IMR-90 (cell line): ENCODE results near the gene RAMP3. TPM values are rescaled to one million over a fixed set of nuclear protein-coding genes. Genes with fewer than 3 reads are reported as not detected.
"Not testable (repeated sequence)": the region's sequence is repeated elsewhere in the genome, so short reads cannot be mapped to it uniquely, and the experiment has no call there.

ENCODE experiments used
- ATAC-seq: fragments of 200-7000 bp; cut with Tn5 transposase; 2 replicates; pipeline ENCODE4 v1.9.1; 2020; ENCODE audit warnings: low read depth, mild to moderate bottlenecking, moderate library complexity
- BruUV-seq: library from RNA; stranded (reverse); fragments of 400-500 nt; replicated peaks from 2 replicates; lab custom pipeline; 2021; lab: Mats Ljungman, UMichigan
- CTCF ChIA-PET: fragments of 300-600 bp; formaldehyde crosslinking; extraction: SDS; loops from one replicate; lab custom pipeline; 2021; ENCODE audit warnings: antibody characterized with exemption; lab: Yijun Ruan, JAX
- POLR2A ChIA-PET: fragments of 300-600 bp; sonication (Branson Sonifier 250); formaldehyde crosslinking; loops from one replicate; lab custom pipeline; 2022; ENCODE audit warnings: antibody characterized with exemption; ENCODE audit not compliant: unreplicated experiment; lab: Charles Lee
- DNase-seq: peaks from one replicate; pipeline ENCODE4 v3.0.0; 2013
- H2AFZ ChIP-seq: replicated peaks from 2 replicates; pipeline ENCODE3; 2013; ENCODE audit warnings: low read length, mild to moderate bottlenecking; ENCODE audit not compliant: poor library complexity
- H2AK5ac ChIP-seq: 2 replicates; pipeline ENCODE4 v1.6.1; 2013; ENCODE audit warnings: low read depth, low read length, inconsistent platforms
- H2AK9ac ChIP-seq: replicated peaks from 2 replicates; pipeline ENCODE3; 2013; ENCODE audit warnings: mild to moderate bottlenecking, low read depth, low read length, moderate library complexity; ENCODE audit not compliant: poor library complexity
- H2BK120ac ChIP-seq: 2 replicates; pipeline ENCODE4 v1.6.1; 2013; ENCODE audit warnings: low read depth, low read length, inconsistent platforms
- H2BK15ac ChIP-seq: 3 replicates; pipeline ENCODE4 v1.6.1; 2013; ENCODE audit warnings: low read depth, low read length, inconsistent platforms
- H2BK20ac ChIP-seq: 2 replicates; pipeline ENCODE4 v1.6.1; 2013; ENCODE audit warnings: low read depth, mild to moderate bottlenecking, inconsistent platforms, low read length, moderate library complexity
- H2BK5ac ChIP-seq: 2 replicates; pipeline ENCODE4 v1.6.1; 2013; ENCODE audit warnings: mild to moderate bottlenecking, low read depth, low read length, inconsistent platforms; ENCODE audit not compliant: poor library complexity, severe bottlenecking
- H3K14ac ChIP-seq: replicated peaks from 2 replicates; pipeline ENCODE4 v1.6.1; 2013; ENCODE audit warnings: low read depth, low read length, inconsistent platforms
- H3K18ac ChIP-seq: 2 replicates; pipeline ENCODE4 v1.6.1; 2013; ENCODE audit warnings: low read depth, low read length, control low read depth
- H3K23ac ChIP-seq: 2 replicates; pipeline ENCODE4 v1.6.1; 2013; ENCODE audit warnings: low read depth, low read length, inconsistent platforms
- H3K27ac ChIP-seq: 2 replicates; pipeline ENCODE4 v1.5.1; 2013; ENCODE audit warnings: mild to moderate bottlenecking, control low read depth, low read length; ENCODE audit not compliant: insufficient read depth
- H3K27me3 ChIP-seq: 2 replicates; pipeline ENCODE4 v1.6.1; 2013; ENCODE audit warnings: low read length; ENCODE audit not compliant: control insufficient read depth, insufficient read depth
- H3K36me3 ChIP-seq: 2 replicates; pipeline ENCODE4 v1.6.1; 2013; ENCODE audit warnings: low read length, mixed read lengths; ENCODE audit not compliant: control insufficient read depth, insufficient read depth
- H3K4ac ChIP-seq: 2 replicates; pipeline ENCODE4 v1.6.1; 2013; ENCODE audit warnings: low read depth, low read length, inconsistent platforms
- H3K4me1 ChIP-seq: 2 replicates; pipeline ENCODE4 v1.6.1; 2013; ENCODE audit warnings: low read length, mixed read lengths; ENCODE audit not compliant: control insufficient read depth, insufficient read depth
- H3K4me2 ChIP-seq: 2 replicates; pipeline ENCODE4 v1.6.1; 2013; ENCODE audit warnings: low read depth, mild to moderate bottlenecking, control low read depth, low read length, moderate library complexity
- H3K4me3 ChIP-seq: 2 replicates; pipeline ENCODE4 v1.5.1; 2013; ENCODE audit warnings: low read depth, mild to moderate bottlenecking, control low read depth, low read length, moderate library complexity; ENCODE audit not compliant: insufficient read depth
- H3K56ac ChIP-seq: 2 replicates; pipeline ENCODE4 v1.6.1; 2013; ENCODE audit warnings: low read length, inconsistent platforms; ENCODE audit not compliant: insufficient read depth; ENCODE audit errors: extremely low read depth
- H3K79me1 ChIP-seq, 2 experiments: 2 replicates each; pipeline ENCODE4 v1.6.1; 2013; ENCODE audit warnings: low read length in 2 of 2, inconsistent platforms in 1 of 2, low read depth in 1 of 2
- H3K9ac ChIP-seq: 2 replicates; pipeline ENCODE4 v1.6.1; 2013; ENCODE audit warnings: low read depth, low read length, control low read depth
- H3K9me1 ChIP-seq: 2 replicates; pipeline ENCODE4 v1.6.1; 2013; ENCODE audit warnings: low read length, inconsistent platforms; ENCODE audit not compliant: insufficient read depth
- H3K9me3 ChIP-seq: 2 replicates; pipeline ENCODE4 v1.6.1; 2013; ENCODE audit warnings: low read length; ENCODE audit not compliant: control insufficient read depth, insufficient read depth
- H4K20me1 ChIP-seq: 2 replicates; pipeline ENCODE4 v1.6.1; 2013; ENCODE audit warnings: low read length, inconsistent platforms; ENCODE audit not compliant: insufficient read depth
- H4K5ac ChIP-seq: 2 replicates; pipeline ENCODE4 v1.6.1; 2013; ENCODE audit warnings: mild to moderate bottlenecking, low read depth, low read length, control low read depth
- H4K8ac ChIP-seq, 2 experiments: 2 replicates each; pipeline ENCODE4 v1.6.1; 2013; ENCODE audit warnings: low read depth in 2 of 2, low read length in 2 of 2, control low read depth in 1 of 2, inconsistent platforms in 1 of 2
- H4K91ac ChIP-seq: 2 replicates; pipeline ENCODE4 v1.6.1; 2013; ENCODE audit warnings: low read depth, low read length, inconsistent platforms; ENCODE audit not compliant: insufficient read depth
- WGBS, 2 experiments: methylation state at CpG; one replicate each; pipeline versions ENCODE4 v1.1.5 to v1.1.7; 2013; ENCODE audit warnings: missing lambda C conversion rate in 2 of 2; ENCODE audit not compliant: insufficient read length in 1 of 2; ENCODE audit errors: extremely low coverage in 2 of 2; 5-methylcytosine and 5-hydroxymethylcytosine counted together
- dilution Hi-C: fragments of 300-500 bp; cut with HindIII; formaldehyde crosslinking; loops from one replicate; pipeline ENCODE4 v1.14.3; 2018; ENCODE audit warnings: low sequenced_read_pairs; ENCODE audit not compliant: unreplicated experiment
- in situ Hi-C: fragments of 300-500 bp; cut with MboI; formaldehyde crosslinking; loops from 3 replicates; pipeline ENCODE4 v1.14.3; 2019; ENCODE audit warnings: low sequenced_read_pairs, inconsistent platforms, mixed read lengths
- intact Hi-C: fragments of 100-400 bp; cut with micrococcal nuclease; formaldehyde crosslinking; loops from 2 replicates; pipeline ENCODE4 v1.10.0; 2022
- polyA plus RNA-seq, 3 experiments: library from polyadenylated mRNA; depleted of rRNA; stranded (reverse); fragments of >200 nt; gene quantifications; 2 replicates each; pipeline ENCODE4 v1.2.3, GENCODE V29; 2012; ENCODE audit warnings: low replicate concordance in 1 of 3
- total RNA-seq: library from RNA; depleted of rRNA; stranded (reverse); fragments of >200 nt; gene quantifications from 2 replicates; pipeline ENCODE4 v1.2.3, GENCODE V29; 2012

RAMP3 gene
- total and polyA plus RNA-seq, 2 of the 4 experiments (the other 2 are of a cell fraction): not detected

DNA sequence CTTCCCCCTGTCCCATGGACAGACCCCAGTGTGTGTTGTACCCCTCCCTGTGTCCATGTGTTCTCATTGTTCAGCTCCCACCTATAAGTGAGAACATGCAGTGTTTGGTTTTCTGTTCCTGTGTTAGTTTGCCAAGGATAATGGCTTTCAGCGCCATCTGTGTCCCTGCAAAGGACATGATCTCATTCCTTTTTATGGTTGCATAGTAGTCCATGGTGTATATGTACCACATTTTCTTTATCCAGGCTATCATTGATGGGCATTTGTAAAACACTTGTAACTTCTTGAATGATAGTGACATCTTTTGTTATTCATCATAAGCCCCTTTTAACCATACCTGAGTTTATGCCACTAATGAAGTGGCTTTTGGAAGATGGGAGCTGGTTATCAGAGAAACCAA is 43.3 kb upstream of the RAMP3 start:
- H4K8ac ChIP-seq, H2BK15ac ChIP-seq, dilution Hi-C loops, H4K5ac ChIP-seq, H3K56ac ChIP-seq, ATAC-seq, H2AK9ac ChIP-seq, H4K20me1 ChIP-seq, H3K27ac ChIP-seq, H3K9ac ChIP-seq, H3K9me1 ChIP-seq, H2BK5ac ChIP-seq, in situ Hi-C loops, H2AFZ ChIP-seq, H3K4me1 ChIP-seq, H3K18ac ChIP-seq, H3K4me3 ChIP-seq, H2AK5ac ChIP-seq, H2BK20ac ChIP-seq, H4K91ac ChIP-seq, DNase-seq, H3K9me3 ChIP-seq, H3K4me2 ChIP-seq, POLR2A ChIA-PET, BruUV-seq, H3K14ac ChIP-seq, H3K36me3 ChIP-seq, H2BK120ac ChIP-seq, CTCF ChIA-PET, H3K23ac ChIP-seq, H3K4ac ChIP-seq: not testable (repeated sequence)
- Histone ChIP-seq H3K27me3 (peaks cover 17% of the 10 kb centered on the region), H3K79me1 (peaks cover 7 to 17% of the 10 kb centered on the region in 2 experiments; a peak in 2 of 4 replicates)
- intact Hi-C loops: loop anchor here (5.0 kb wide), 1 partner anchor 232 kb away; no protein-coding TSS in a partner anchor
- no CpG with 5 or more reads among the region's 1 CpG for WGBS, 2 experiments
